GM12873 (cell line): ENCODE results near the gene ATF7IP.

Source experiments
- CTCF ChIP-seq: IDR thresholded peaks from 2 replicates; pipeline ENCODE4 v1.5.1; 2012; ENCODE audit warnings: low read depth, mild to moderate bottlenecking, moderate library complexity, low read length, control low read depth; ENCODE audit not compliant: insufficient read depth; ENCODE audit errors: missing control alignments

The ATF7IP gene, protein sequence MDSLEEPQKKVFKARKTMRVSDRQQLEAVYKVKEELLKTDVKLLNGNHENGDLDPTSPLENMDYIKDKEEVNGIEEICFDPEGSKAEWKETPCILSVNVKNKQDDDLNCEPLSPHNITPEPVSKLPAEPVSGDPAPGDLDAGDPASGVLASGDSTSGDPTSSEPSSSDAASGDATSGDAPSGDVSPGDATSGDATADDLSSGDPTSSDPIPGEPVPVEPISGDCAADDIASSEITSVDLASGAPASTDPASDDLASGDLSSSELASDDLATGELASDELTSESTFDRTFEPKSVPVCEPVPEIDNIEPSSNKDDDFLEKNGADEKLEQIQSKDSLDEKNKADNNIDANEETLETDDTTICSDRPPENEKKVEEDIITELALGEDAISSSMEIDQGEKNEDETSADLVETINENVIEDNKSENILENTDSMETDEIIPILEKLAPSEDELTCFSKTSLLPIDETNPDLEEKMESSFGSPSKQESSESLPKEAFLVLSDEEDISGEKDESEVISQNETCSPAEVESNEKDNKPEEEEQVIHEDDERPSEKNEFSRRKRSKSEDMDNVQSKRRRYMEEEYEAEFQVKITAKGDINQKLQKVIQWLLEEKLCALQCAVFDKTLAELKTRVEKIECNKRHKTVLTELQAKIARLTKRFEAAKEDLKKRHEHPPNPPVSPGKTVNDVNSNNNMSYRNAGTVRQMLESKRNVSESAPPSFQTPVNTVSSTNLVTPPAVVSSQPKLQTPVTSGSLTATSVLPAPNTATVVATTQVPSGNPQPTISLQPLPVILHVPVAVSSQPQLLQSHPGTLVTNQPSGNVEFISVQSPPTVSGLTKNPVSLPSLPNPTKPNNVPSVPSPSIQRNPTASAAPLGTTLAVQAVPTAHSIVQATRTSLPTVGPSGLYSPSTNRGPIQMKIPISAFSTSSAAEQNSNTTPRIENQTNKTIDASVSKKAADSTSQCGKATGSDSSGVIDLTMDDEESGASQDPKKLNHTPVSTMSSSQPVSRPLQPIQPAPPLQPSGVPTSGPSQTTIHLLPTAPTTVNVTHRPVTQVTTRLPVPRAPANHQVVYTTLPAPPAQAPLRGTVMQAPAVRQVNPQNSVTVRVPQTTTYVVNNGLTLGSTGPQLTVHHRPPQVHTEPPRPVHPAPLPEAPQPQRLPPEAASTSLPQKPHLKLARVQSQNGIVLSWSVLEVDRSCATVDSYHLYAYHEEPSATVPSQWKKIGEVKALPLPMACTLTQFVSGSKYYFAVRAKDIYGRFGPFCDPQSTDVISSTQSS

GRCh38 chr12:14365294-14366208 lies at the start of gene ATF7IP:
ATF7IP (plus strand) TSS chr12:14365682; CDS start chr12:14423916, 58,234 bp downstream.
- TF ChIP-seq CTCF, result peak; percentile 25

DNA sequence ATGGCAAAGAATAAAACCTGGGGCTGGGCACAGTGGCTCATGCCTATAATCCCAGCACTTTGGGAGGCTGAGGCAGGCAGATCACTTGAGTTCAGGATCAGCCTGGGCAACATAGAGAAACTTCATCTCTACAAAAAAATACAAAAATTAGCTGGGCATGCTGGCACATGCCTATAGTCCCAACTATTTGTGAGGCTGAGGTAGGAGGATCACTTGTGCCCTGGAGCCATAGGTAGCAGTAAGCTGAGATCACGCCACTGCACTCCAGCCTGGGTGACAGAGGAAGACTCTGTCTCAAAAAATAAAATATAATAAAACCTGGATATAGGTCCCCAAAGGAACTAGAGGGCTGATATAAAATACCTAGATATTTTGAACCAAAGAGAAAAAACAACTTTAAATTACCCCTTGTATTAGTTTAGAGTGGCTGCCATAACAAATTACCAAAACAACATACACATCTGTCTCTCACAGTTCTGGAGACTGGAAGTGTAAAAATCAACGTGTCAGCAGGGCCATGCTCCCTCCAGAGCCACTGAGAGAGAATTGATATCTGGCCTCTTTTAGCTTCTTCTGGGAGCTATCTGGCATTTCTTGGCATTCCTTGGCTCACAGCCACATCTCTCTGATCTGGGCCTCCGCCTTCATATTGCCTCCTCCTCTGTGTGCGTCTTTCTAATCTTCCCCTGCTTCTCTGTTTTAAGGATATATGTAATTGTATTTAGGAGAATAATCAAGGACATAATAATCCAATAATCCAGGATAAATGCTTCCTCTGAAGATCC lies 47.9 kb upstream of the ATF7IP start:
- no peak for TF ChIP-seq CTCF

DNA sequence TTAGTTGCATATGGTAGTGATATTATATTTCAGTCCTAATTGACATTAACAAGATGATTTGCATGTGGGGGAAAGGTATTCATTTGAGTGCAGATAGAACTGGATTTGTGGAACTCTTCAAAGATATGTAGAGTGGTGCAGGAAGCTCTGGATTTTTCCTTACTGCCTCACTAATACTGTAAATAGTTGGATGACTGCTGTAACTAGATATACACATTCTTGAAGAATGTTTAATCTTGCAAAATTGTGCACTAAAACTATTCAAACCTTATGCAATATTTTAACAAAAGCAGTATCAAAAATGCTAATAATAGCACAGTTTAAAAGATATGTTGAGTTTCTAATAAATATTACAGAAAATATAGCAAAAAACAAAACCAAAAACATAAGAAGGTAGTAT lies 43.1 kb upstream of the ATF7IP start:
- no peak for TF ChIP-seq CTCF

DNA sequence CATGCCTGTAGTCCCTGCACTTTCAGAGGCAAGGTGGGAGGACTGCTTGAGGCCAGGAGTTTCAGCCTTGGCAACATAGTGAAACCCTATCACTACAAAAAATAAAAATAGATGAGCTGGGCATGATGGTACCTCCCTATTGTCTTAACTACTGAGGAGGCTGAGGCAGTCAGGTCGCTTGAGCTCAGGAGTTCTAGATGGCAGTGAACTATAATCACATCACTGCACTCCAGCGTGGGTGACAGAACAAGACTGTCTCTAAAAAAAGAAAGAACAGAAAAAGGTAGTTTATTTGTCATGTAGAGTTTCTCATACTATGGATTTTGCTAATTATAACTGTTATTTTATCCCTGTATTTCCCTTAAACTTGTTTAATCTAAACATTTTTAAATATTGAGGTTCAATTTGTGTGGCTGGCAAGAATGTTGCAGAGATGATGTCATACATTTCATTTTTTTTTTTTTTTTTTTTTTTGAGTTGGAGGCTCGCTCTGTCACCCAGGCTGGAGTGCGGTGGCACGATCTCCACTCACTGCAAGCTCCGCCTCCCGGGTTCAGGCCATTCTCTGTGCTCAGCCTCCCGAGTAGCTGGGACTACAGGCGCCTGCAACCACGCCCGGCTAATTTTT lies 39.7 kb upstream of the ATF7IP start:
- no peak for TF ChIP-seq CTCF

DNA sequence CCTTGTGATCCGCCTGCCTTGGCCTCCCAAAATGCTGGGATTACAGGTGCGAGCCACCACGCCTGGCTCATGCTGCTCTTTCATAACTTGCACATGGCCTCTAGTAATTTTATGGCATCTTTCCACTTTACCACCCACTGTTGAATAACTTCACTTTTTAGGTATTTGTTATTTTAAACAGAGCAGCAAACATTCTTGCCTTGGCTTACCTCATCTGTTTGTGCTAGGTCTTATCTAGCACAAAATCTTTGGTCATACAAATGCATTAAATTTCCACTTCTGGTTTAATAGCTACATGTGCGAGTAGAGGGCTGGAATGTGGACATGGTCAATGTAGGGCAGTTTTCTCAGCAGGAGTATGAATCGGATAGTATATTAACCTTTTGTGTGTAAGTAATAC lies 38.8 kb upstream of the ATF7IP start:
- no peak for TF ChIP-seq CTCF

DNA sequence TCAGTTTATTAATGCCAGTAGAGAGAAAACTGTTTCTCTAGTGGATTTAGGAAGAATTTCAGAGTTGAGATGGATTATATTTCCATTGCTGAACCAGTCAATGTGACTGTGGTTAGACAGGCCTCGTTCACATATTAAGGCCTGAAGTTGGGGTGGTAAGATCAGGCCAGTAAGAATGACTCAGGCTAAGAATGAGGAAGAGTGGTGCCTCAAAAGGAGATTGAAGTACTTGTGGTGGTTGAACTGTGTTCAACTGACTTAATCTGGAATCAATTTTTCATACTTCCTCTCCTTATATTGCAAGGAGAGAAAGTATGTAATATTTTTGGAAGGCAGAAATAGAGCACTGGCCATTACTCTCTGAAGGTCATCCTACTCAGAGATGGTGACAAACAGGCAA lies 37.8 kb upstream of the ATF7IP start:
- TF ChIP-seq CTCF, result no peak
